ENCODE data around the gene WWOX.

GRCh38 chr16:78150233-78150632 lies 50.8 kb downstream of the WWOX start:
- no peak for TF ChIP-seq CTCF (IDR thresholded peaks at IDR 0.05; ENCODE audit: poor library complexity)
- TF ChIP-seq EZH2phosphoT487 (IDR thresholded peaks at IDR 0.05; ENCODE audit: low read depth, severe bottlenecking, unreplicated experiment): no peak
- TF ChIP-seq EZH2 (IDR thresholded peaks at IDR 0.05; ENCODE audit: borderline replicate concordance): no peak

Data from hepatocyte (in vitro differentiated cells).